Measurements from ENCODE around the gene TBL1Y.
A peak's percentile ranks its signal among the peaks of the same experiment; 100 is the strongest.

The TBL1Y gene

DNA sequence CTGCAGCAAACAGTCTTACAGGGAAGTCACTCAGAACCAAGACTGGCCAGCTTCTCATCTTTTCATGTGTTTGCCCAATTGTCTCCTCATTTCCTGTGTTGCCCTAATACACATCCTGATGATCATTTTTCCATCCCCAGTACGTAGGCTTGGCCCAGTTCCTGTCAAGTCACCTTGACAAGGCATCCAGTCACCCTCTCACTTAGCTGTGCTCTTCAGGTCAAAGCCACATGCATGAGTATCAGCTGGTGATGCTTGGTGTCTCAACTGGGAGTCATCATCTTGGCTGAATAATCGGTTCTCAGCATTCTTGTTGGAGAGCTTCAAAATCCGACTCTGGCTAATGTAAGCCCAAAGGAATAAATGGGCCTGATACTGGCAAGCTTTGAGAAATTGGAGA lies 186.5 kb downstream of the TBL1Y start:
- H3K4me3 ChIP-seq (ENCODE audit: low read length), result no peak overlapping the region
- no peak for TF ChIP-seq CTCF (IDR thresholded peaks at IDR 0.05; ENCODE audit: insufficient read depth, low read depth, low read length, missing control alignments)
- peak; percentile 26 for DNase-seq (ENCODE audit: low read depth)

- peak; percentile 28 for DNase-seq (ENCODE audit: low read depth)
- peak; percentile 45 for TF ChIP-seq CTCF (IDR thresholded peaks at IDR 0.05; ENCODE audit: insufficient read depth, low read depth, low read length, missing control alignments)
- no peak overlapping the region for H3K4me3 ChIP-seq (ENCODE audit: low read length)
Observed at GRCh38 chrY:7099742-7100141, 189.2 kb downstream of the TBL1Y start.

- no peak for DNase-seq (ENCODE audit: low read depth)
- H3K4me3 ChIP-seq (ENCODE audit: low read length), result no peak overlapping the region
- TF ChIP-seq CTCF (IDR thresholded peaks at IDR 0.05; ENCODE audit: insufficient read depth, low read depth, low read length, missing control alignments), result no peak
Observed at GRCh38 chrY:7102680-7103079, 192.2 kb downstream of the TBL1Y start.

GRCh38 chrY:7107179-7107578 lies 196.7 kb downstream of the TBL1Y start:
- DNase-seq (ENCODE audit: low read depth), result peak; percentile 85
- H3K4me3 ChIP-seq (ENCODE audit: low read length), result no peak overlapping the region
- no peak for TF ChIP-seq CTCF (IDR thresholded peaks at IDR 0.05; ENCODE audit: insufficient read depth, low read depth, low read length, missing control alignments)

DNA sequence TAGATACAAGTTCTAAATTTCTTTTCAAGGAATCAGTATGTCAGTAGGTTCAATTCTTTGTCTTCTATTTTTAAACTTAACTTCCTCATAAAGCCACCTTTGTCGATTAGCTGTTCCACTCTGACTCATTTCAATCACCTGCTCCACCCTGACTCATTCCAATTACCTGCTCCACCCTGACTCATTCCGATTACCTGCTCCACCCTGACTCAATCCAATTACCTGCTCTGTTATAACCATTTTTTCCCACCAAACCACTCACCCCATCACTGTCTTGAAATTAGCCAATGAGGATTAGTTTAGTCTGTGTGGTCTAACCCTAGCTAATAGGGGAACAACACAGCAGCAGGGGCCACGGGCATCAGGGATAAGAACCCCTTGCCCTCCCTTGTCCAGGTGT lies 199.6 kb downstream of the TBL1Y start:
- TF ChIP-seq CTCF (IDR thresholded peaks at IDR 0.05; ENCODE audit: insufficient read depth, low read depth, low read length, missing control alignments), result no peak
- peak; percentile 60 for DNase-seq (ENCODE audit: low read depth)

DNA sequence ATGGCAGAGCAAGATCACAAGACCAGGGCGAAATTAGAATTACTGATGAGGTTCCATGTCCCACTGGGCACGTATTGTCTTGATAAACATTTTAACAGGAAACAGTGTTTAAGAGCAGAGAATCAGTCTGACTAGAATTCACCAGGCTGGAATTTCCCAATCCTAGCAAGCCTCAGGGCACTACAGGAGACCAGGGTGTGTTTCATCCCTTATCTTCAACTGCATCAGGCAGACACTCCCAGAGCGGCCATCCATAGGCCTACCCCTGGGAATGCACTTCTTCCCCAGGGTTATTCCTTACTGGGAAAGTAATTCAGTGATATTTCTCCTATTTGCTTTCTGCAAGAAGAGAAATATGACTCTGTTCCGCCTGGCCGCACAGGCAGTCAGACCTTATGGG lies 205.4 kb downstream of the TBL1Y start:
- TF ChIP-seq CTCF (IDR thresholded peaks at IDR 0.05; ENCODE audit: insufficient read depth, low read depth, low read length, missing control alignments), result no peak
- no peak overlapping the region for H3K4me3 ChIP-seq (ENCODE audit: low read length)
- peak; percentile 17 for DNase-seq (ENCODE audit: low read depth)

More for the DNA sequence above, 199.6 kb downstream of the TBL1Y start:
- no peak overlapping the region for H3K4me3 ChIP-seq (ENCODE audit: low read length)

DNA sequence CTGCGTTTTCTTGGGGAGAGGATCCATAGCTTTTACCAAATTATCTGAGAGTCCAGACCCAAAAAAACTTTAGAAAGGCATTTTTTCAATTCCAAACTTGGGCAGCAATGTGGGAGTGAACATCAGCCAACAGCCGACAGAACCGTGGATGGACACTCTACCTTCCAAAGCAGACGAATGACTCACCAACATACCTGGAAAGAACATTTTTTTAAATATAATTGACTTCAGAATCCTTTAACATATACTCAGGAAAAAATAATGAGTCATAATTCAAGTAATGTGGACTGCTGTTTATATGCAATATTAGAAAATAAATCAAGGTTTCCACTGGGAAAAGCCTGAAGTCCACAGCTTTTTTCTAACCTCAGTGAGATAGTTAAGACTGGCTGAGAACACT lies 211.7 kb downstream of the TBL1Y start:
- DNase-seq (ENCODE audit: low read depth), result peak; percentile 35
- TF ChIP-seq CTCF (IDR thresholded peaks at IDR 0.05; ENCODE audit: insufficient read depth, low read depth, low read length, missing control alignments), result no peak
- no peak overlapping the region for H3K4me3 ChIP-seq (ENCODE audit: low read length)

All from epithelial cell of esophagus (primary cell).